Non-pigmented ciliary epithelial cell (primary cell): ENCODE results near the gene MYO7A.

ENCODE experiments used
- DNase-seq: peaks from one replicate; pipeline ENCODE4 v3.0.0-alpha.2; 2010; ENCODE audit warnings: low read depth

Gene MYO7A

GRCh38 chr11:77146261-77147035 lies 18.4 kb downstream of the MYO7A start:
- DNase-seq = no peak

GRCh38 chr11:77147036-77147315 lies 18.9 kb downstream of the MYO7A start:
- no peak for DNase-seq

GRCh38 chr11:77147668-77148321 lies 19.7 kb downstream of the MYO7A start:
- DNase-seq = no peak

GRCh38 chr11:77148963-77149715 lies 21.1 kb downstream of the MYO7A start:
- no peak for DNase-seq

DNA sequence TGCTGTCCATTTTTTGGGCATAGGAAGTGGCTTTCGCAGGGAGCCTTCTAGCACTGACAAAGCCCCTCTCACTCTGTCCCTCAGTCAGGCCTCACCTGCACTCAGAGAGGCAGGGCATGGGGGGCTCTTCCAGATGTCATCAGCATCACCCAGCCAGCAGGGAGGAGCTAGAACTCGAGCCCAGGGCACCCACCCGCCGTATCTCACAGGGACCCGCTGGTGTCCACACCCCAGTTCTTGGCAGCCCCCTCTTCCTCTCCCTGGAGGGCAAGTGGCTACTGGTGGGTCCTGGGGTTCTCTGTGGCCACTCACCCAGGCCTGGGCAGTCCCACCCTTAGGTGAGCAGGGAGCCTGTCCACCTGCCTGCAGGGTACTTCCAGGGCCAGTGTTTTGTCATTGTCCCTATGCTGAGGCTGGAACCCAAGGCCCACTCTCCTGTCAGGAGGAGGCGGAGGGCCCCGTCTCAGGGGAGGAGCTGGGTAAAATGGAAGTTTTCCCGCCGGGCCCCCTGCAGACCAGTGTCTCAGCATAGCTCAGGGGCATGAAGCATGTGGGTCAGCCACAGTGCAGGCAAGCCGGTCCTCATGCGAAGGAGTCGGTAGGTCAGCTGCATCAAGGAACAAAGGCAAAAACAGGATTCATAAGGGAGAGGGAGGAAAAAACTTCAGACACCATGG lies 21.8 kb downstream of the MYO7A start:
- no peak for DNase-seq

- DNase-seq = no peak
These were observed 22.8 kb downstream of the MYO7A start for GRCh38 chr11:77150836-77151235.

DNA sequence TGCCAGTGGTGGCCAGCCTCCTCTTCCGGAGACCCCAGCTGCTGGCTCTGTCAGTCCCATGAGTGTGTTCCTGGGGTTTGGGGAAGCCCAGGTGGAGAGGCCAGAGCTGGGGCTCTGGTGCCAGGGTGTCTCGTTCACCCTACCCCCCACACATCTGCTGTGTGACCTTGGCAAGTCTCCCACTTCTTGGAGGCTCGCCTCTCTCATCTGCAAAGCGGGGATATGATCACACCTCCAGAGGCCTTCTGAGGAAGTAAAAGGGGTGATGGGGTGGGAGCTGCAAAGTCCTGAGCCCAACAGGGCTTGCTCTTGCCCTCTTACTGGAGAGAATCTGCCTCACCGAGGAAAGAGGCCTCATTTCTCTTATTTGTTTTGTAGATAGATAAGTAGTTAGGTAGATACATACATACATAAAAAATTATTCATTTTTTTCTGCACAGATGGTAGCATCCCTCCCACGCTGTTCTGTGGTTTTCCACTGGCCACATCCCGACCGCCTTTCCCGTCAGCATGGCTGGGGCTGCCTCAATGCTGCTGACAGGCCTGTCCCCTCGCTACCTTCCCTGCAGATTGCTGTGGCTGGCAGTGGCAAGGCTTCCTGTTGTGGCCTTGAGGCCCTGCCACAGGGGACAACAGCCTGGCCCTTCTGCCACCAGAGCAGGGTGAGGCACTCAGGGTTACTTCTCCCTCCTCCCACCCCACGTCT lies 23.9 kb downstream of the MYO7A start:
- no peak for DNase-seq

- no peak for DNase-seq
These were observed 24.8 kb downstream of the MYO7A start for GRCh38 chr11:77152846-77153245.

DNA sequence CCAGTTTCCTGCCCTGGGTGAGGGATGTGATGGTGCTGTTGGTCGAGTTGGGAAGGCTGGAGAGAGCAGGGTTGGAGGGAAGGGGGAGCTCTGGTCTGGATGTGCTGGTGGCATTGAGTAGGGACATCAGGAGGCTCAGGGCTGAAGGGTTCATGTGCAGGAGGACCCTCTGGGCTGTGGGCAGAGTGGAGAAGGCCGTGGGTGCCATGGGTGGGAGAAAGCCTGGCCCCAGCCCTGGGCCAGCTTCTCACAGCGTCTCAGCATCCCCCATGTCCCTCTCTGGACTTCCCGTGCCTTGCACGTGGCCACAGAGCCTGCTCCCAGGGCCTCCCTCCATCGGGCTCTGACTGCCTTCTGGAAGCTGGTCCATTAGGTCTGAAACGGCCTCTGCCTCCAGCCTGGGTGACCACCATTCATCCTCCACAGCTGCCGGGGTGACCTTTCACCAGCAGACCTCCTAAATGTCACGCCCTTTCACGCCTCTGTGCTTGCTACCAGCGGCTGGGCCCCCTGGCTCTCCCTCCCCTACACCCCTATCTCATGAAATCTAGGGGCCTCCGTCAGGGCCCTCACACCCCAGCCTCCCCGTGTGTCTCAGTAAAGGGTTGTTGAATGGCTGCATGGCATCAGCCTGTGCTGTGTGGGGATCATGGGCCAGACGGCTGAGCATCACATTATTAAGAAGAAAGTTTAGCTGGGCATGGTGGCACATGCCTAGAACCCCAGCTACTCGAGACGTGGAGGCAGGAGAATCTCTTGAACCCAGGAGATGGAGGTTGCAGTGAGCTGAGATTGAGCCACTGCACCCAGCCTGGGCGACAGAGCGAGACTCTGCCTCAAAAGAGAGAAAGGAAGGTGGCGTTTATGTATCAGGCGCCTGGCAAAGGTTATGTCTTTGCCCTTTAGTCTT lies 25.5 kb downstream of the MYO7A start:
- DNase-seq = no peak

- DNase-seq = no peak
These were observed 26.5 kb downstream of the MYO7A start for GRCh38 chr11:77154381-77155081.

GRCh38 chr11:77155082-77155475 lies 27.0 kb downstream of the MYO7A start:
- no peak for DNase-seq

DNA sequence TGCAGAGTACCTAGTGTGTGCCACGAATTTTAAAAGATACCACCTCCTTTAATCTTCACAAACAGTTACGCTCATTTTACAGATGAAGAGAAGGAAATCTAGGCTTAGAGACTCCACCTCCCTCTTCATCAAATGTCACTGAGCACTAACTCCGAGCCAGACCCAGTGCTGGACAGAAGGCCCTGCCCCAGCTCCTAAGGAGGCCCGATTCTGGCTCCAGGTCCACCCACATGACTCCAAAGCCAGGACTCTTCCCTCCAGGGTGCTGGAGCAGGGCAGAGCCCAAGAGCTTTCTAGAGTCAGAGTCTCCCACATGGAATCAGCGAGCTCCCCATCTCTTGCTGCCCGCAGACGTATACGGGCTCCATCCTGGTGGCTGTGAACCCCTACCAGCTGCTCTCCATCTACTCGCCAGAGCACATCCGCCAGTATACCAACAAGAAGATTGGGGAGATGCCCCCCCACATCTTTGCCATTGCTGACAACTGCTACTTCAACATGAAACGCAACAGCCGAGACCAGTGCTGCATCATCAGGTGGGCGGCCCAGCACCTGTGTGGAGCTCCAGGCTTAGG lies 27.6 kb downstream of the MYO7A start:
- DNase-seq = no peak

- DNase-seq = no peak
These were observed 28.6 kb downstream of the MYO7A start for GRCh38 chr11:77156396-77157195.

DNA sequence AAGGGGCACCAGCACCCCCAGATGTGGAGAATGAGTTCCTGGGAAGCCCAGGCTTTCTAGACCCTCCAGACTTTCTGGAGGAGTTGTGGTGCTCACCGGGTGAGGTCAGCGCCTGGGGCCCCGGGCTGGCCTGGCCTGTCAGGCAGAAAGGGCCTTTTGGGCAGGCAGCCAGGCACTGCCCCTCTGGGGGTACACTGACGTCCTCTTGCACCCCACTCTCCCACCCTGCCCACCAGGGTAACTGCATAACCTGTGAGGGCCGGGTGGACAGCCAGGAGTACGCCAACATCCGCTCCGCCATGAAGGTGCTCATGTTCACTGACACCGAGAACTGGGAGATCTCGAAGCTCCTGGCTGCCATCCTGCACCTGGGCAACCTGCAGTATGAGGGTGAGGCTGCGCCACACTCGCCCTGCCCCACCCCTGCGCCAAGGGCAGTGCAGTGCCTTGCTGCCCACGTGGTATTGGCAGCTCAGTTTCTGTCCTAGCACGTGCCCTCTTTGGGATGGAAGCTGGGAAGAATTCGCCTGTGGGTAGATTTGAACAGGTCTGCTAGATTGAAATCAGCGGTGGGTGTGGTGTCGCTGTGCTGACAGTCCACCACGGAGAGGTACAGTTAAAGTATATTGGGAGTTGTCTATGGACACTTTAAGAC lies 30.1 kb downstream of the MYO7A start:
- no peak for DNase-seq

DNA sequence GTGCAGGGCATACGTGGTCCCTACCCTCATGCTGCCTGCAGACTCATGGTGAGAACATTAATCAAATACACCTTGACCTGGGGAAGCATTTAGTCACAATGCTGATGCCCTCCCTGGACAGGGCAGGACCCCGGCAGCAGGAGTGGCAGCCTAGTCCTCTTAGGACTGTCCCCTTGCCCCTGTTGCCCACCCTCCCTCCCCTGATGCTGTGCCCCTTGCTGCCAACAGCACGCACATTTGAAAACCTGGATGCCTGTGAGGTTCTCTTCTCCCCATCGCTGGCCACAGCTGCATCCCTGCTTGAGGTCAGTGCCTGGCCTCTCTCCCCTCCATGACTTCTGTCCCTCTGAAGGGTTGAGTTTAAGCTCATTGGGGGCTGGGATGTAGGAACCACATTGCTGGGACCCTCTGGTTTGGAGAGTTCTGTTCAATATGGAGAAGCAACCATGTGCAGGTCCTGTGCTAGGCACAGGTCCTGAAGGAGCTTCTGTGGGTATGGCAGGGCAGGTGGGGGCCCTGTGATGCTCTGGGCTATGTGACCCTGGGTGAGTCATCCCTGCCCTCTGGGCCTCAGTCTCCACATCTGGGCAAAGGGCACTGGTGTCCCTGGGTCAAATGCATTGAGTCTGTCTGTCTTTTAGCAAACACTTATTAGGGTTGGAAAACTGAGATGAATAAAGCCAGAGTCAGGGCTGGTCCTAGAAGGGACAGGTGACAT lies 31.3 kb downstream of the MYO7A start:
- no peak for DNase-seq

- no peak for DNase-seq
These were observed 32.0 kb downstream of the MYO7A start for GRCh38 chr11:77159937-77160495.

GRCh38 chr11:77163271-77163670 lies 35.2 kb downstream of the MYO7A start:
- no peak for DNase-seq

GRCh38 chr11:77165066-77165465 lies 37.0 kb downstream of the MYO7A start:
- no peak for DNase-seq
